Measurements from ENCODE around the gene KIF12. TPM values are rescaled to one million over a fixed set of nuclear protein-coding genes. Genes with fewer than 3 reads are reported as not detected.
A peak's percentile ranks its signal among the peaks of the same experiment; 100 is the strongest.

Gene KIF12
- total RNA-seq, 1 donor, result not detected

- TF ChIP-seq CTCF (IDR thresholded peaks at IDR 0.05; ENCODE audit: insufficient read depth, low read length), result no peak
- DNase-seq (ENCODE audit: low read depth), result no peak
- no peak overlapping the region for H3K4me3 ChIP-seq (ENCODE audit: low read depth, low read length)
Observed at GRCh38 chr9:114061830-114062474, 37.1 kb downstream of the KIF12 start.

DNA sequence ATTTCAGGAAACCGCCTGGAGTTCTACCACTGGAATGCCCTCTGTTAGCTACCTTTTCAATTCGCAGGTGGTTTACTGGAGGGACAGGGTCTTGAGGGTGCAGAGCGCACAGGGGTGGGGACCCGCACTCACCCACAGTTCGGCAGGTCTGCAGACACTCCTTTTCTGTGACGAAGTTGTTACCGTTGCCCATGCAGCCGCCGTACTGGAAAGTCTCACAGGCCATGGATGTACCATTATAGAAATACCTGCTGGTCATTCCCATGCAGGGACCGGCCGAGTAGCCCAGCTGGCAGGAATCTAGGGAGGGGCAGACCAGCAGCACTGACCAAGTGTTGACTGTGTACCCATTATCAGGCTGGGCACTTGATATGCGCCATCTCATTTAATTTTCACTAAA is 37.8 kb downstream of the KIF12 start:
- H3K4me3 ChIP-seq (ENCODE audit: low read depth, low read length), result no peak overlapping the region
- no peak for TF ChIP-seq CTCF (IDR thresholded peaks at IDR 0.05; ENCODE audit: insufficient read depth, low read length)
- no peak for DNase-seq (ENCODE audit: low read depth)

DNA sequence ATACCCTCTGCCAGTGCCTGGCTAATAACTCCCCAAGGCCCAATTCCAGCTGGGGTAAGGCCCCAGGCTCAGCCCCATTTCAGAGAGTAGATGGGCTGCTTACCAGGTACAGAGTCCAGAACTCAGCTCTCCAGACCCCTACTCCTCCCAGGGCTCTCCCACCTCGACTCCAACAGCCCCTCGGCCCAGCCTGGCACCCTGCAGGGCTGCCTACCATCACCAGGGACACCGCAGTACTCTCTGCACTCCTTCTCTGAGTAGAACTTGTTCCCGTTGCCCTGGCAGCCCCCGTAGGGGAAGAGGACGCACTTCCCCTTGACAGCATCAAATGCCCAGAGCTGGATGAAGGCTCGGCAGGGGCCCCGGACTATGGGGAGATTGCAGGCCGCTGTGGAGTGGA is 38.4 kb downstream of the KIF12 start:
- no peak overlapping the region for H3K4me3 ChIP-seq (ENCODE audit: low read depth, low read length)
- DNase-seq (ENCODE audit: low read depth), result no peak
- no peak for TF ChIP-seq CTCF (IDR thresholded peaks at IDR 0.05; ENCODE audit: insufficient read depth, low read length)

DNA sequence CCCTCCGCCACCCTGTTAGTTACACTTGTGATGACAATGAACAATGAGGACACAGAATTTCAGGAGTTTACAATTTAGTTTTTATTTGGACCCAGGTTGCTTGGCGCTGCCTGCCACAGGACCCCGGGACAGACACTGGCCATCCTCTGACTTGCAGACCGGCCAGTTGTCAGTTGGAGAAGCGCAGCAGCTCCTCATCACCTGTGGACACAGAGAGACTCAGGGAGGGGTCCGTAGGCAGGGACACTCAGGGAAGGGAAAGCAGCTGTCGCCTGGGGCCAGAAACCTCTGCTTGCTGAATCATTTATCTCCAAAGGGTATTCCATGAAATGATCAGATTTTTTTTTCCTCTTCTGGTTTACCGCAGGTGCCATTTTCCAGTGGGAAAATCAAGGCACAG is 39.0 kb downstream of the KIF12 start:
- TF ChIP-seq CTCF (IDR thresholded peaks at IDR 0.05; ENCODE audit: insufficient read depth, low read length), result no peak
- no peak for DNase-seq (ENCODE audit: low read depth)
- no peak overlapping the region for H3K4me3 ChIP-seq (ENCODE audit: low read depth, low read length)

- no peak for TF ChIP-seq CTCF (IDR thresholded peaks at IDR 0.05; ENCODE audit: insufficient read depth, low read length)
- peak; percentile 6 for DNase-seq (ENCODE audit: low read depth)
- no peak overlapping the region for H3K4me3 ChIP-seq (ENCODE audit: low read depth, low read length)
Observed at GRCh38 chr9:114059047-114059803, 39.9 kb downstream of the KIF12 start.

GRCh38 chr9:114058688-114059046 is 40.4 kb downstream of the KIF12 start:
- no peak overlapping the region for H3K4me3 ChIP-seq (ENCODE audit: low read depth, low read length)
- TF ChIP-seq CTCF (IDR thresholded peaks at IDR 0.05; ENCODE audit: insufficient read depth, low read length), result no peak
- DNase-seq (ENCODE audit: low read depth), result no peak
